SK-N-SH treated with all-trans-retinoic acid at 6 μM for 48 hours (cell line): ENCODE results near the gene EPHA1.
A peak's percentile ranks its signal among the peaks of the same experiment; 100 is the strongest.

Experiments used
- ATAC-seq: fragments of 200-7000 bp; cut with Tn5 transposase; 3 replicates; pipeline ENCODE4 v1.9.1; 2020; ENCODE audit warnings: mild to moderate bottlenecking, moderate library complexity
- ARNTL ChIP-seq: fragments of 450-650 bp; formaldehyde crosslinking; IDR thresholded peaks from 2 replicates; pipeline ENCODE4 v1.5.0; 2020; ENCODE audit warnings: low read depth, mild to moderate bottlenecking, moderate library complexity, borderline replicate concordance
- BACH2 ChIP-seq: fragments of 250-450 bp; sonication (Bioruptor Pico); IDR thresholded peaks from 2 replicates; pipeline ENCODE4 v1.9.0; 2021; ENCODE audit warnings: mild to moderate bottlenecking, borderline replicate concordance
- CSDC2 ChIP-seq: fragments of 250-450 bp; sonication (Bioruptor Pico); IDR thresholded peaks from 2 replicates; pipeline ENCODE4 v1.5.0; 2020; ENCODE audit warnings: mild to moderate bottlenecking, moderate library complexity
- ESRRG ChIP-seq: fragments of 250-450 bp; sonication (Bioruptor Pico); IDR thresholded peaks from 2 replicates; pipeline ENCODE4 v1.6.1; 2021; ENCODE audit warnings: mild to moderate bottlenecking
- GLIS3 ChIP-seq: fragments of 250-450 bp; sonication (Bioruptor Pico); IDR thresholded peaks from 2 replicates; pipeline ENCODE4 v1.5.0; 2020; ENCODE audit warnings: mild to moderate bottlenecking, moderate library complexity
- ISL1 ChIP-seq: fragments of 250-450 bp; sonication (Bioruptor Pico); IDR thresholded peaks from 2 replicates; pipeline ENCODE4 v2.1.2; 2022; ENCODE audit warnings: mild to moderate bottlenecking, moderate library complexity
- OSR1 ChIP-seq: fragments of 250-450 bp; sonication (Bioruptor Pico); IDR thresholded peaks from 2 replicates; pipeline ENCODE4 v1.8.0; 2022; ENCODE audit warnings: moderate library complexity, mild to moderate bottlenecking, inconsistent platforms
- PPARA ChIP-seq: fragments of 250-450 bp; sonication (Bioruptor Pico); IDR thresholded peaks from 2 replicates; pipeline ENCODE4 v1.5.0; 2020; ENCODE audit warnings: mild to moderate bottlenecking, borderline replicate concordance
- SNAI2 ChIP-seq: fragments of 250-450 bp; sonication (Bioruptor Pico); IDR thresholded peaks from 2 replicates; pipeline ENCODE4 v1.5.0; 2020; ENCODE audit warnings: mild to moderate bottlenecking, moderate library complexity
- TOX ChIP-seq: fragments of 250-450 bp; sonication (Bioruptor Pico); IDR thresholded peaks from 2 replicates; pipeline ENCODE4 v1.8.0; 2021; ENCODE audit warnings: mild to moderate bottlenecking, moderate library complexity, borderline replicate concordance
- ZC3H10 ChIP-seq: fragments of 250-450 bp; sonication (Bioruptor Pico); IDR thresholded peaks from 2 replicates; pipeline ENCODE4 v1.5.1; 2021; ENCODE audit warnings: mild to moderate bottlenecking, moderate library complexity
- ZFP30 ChIP-seq: fragments of 450-650 bp; formaldehyde crosslinking; IDR thresholded peaks from 2 replicates; pipeline ENCODE4 v1.5.0; 2022; ENCODE audit warnings: mild to moderate bottlenecking, moderate library complexity
- ZNF70 ChIP-seq: fragments of 450-650 bp; formaldehyde crosslinking; IDR thresholded peaks from 2 replicates; pipeline ENCODE4 v1.5.0; 2020; ENCODE audit warnings: mild to moderate bottlenecking, moderate library complexity
- TF ChIP-seq, protein P1 (sequence below): fragments of 250-450 bp; sonication (Bioruptor Pico); IDR thresholded peaks from 2 replicates; pipeline ENCODE4 v1.5.0; 2020; ENCODE audit warnings: mild to moderate bottlenecking, moderate library complexity
- TF ChIP-seq, protein P2 (sequence below): fragments of 250-450 bp; sonication (Bioruptor Pico); IDR thresholded peaks from 2 replicates; pipeline ENCODE4 v1.5.1; 2020; ENCODE audit warnings: low read depth, mild to moderate bottlenecking, moderate library complexity
- TF ChIP-seq, protein P3 (sequence below): fragments of 250-450 bp; sonication (Bioruptor Pico); IDR thresholded peaks from 2 replicates; pipeline ENCODE4 v1.8.0; 2021; ENCODE audit warnings: low read depth, mild to moderate bottlenecking, moderate library complexity, borderline replicate concordance

The EPHA1 gene

DNA sequence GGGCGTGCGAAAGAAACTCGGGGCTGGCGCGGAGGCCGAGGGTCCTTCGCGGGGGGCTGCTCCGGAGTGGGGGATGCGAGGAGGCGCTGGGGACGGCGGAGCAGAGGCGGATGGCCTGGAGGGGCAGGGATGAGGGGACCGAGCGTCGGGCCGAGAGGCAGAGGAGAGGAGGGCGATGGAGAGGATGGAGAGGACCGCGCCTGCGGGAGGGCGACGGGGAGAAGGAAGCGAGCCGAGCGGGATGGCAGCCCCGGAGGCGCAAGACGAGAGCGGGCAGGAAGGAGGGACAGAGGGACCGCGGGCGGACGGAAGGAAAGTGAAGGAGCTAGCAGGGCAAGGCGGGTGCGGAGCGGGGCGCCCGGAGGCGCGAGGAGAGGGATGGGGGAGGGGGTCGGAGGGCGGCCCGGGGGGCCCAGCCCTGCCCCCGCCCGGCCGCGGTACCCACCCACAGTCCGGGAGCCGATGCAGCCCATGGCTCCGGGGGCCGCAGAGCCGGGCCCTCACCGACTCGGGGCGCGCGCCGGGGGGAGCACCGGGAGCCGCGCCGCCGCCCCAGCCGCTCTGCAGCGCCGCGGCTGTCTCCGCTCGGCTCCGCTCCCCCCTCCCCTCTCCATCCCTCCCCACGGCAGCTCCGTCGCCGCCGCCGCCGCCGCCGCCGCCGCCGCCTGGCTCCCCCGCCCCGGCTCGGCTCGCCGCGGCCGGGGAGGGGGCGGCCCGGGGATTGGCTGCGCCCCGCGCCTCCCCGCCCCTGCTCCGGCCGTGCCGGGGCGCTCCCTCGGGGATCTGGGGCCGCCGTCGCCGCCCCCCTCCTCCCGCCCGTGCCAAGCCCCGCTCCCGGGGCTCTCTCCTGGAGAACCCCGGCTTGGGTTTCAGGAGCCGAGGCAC lies 46.3 kb downstream of the EPHA1 start, which contains the start of gene FAM131B:
Gene FAM131B, minus strand, starts transcription at position 583 of the 885 bp plus-strand sequence. Its CDS starts 110 bp downstream, at position 473.
- TF ChIP-seq PPARA: no peak
- 0 out of 2 replicates have a peak, but pooled peaks have one; percentile 21 for TF ChIP-seq SNAI2 (CRISPR knock-in tag)
- no peak for TF ChIP-seq TOX (CRISPR knock-in tag)
- TF ChIP-seq, protein P1, sequence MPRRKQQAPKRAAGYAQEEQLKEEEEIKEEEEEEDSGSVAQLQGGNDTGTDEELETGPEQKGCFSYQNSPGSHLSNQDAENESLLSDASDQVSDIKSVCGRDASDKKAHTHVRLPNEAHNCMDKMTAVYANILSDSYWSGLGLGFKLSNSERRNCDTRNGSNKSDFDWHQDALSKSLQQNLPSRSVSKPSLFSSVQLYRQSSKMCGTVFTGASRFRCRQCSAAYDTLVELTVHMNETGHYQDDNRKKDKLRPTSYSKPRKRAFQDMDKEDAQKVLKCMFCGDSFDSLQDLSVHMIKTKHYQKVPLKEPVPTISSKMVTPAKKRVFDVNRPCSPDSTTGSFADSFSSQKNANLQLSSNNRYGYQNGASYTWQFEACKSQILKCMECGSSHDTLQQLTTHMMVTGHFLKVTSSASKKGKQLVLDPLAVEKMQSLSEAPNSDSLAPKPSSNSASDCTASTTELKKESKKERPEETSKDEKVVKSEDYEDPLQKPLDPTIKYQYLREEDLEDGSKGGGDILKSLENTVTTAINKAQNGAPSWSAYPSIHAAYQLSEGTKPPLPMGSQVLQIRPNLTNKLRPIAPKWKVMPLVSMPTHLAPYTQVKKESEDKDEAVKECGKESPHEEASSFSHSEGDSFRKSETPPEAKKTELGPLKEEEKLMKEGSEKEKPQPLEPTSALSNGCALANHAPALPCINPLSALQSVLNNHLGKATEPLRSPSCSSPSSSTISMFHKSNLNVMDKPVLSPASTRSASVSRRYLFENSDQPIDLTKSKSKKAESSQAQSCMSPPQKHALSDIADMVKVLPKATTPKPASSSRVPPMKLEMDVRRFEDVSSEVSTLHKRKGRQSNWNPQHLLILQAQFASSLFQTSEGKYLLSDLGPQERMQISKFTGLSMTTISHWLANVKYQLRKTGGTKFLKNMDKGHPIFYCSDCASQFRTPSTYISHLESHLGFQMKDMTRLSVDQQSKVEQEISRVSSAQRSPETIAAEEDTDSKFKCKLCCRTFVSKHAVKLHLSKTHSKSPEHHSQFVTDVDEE (CRISPR knock-in tag): no peak
- peak; percentile 68 for ATAC-seq

DNA sequence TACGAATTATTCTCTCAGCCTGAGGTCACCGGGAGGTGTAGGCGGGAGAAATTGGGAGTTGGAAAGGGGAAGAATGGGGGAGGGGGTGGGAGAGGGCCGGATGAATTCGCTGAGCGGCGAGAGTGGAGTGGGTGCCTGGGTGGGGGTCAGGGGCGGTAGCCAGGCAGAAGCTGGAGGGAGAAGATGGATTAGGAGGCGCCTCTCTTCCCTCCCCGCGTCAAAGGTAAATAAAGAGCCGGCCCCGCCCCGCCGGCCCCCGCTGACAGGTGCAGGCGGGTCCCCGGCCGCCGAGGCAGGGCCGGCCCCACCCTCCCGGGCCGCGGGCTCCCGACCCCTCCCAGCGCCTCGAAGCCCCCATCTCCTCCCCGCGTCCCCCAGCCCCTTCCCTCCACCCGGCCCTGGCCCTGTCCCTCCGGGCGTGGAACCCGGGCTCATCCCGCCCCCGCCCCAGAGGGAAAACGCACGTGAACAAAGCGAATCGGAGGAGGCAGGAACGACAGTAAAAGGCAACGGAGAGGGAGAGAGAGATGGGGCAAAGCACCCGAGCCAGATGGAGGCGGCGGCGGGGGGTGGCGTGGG lies 47.0 kb downstream of the EPHA1 start:
- peak; percentile 54 for ATAC-seq

DNA sequence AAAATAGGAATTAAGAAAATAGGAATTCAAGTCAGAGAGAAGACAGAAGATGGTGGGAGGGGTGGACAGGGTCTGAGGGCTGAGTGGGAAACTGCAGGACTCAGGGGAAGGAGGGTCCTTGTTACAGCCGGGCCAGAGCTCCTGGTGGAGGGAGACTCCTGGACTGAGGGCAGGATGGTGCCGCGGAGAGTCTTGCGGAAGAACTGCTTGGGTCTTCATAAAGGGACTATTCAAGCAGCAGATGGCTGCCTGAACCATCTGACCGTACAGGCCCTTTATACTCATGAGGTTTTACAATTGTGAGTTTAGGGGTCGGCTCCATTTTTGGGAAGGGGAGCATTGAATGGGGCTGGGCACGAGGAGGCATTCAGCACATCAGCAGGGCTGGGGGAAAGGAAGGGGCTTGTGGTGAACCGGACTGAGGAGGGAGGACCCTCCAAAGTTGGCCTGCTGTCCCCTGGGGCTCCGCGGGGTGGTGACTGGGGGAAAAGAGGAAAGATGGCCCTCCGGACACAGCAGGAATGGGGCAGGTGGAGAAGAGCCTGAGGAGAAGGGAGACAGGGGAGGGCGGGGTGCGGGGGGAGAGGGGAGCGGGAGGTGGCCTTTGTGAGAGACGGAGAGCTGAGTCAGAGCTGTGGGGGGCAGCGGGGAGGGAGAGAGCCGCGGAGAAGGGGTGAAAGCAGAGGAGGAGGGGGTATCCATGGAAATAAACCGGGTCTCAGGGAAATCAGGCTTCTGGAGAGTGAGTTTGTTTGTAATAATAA lies 47.7 kb downstream of the EPHA1 start:
- TF ChIP-seq PPARA (no peak), ARNTL (CRISPR knock-in tag) (no peak), ZNF70 (CRISPR knock-in tag) (no peak), ISL1 (CRISPR knock-in tag) (no peak)
- TF ChIP-seq, protein P2, sequence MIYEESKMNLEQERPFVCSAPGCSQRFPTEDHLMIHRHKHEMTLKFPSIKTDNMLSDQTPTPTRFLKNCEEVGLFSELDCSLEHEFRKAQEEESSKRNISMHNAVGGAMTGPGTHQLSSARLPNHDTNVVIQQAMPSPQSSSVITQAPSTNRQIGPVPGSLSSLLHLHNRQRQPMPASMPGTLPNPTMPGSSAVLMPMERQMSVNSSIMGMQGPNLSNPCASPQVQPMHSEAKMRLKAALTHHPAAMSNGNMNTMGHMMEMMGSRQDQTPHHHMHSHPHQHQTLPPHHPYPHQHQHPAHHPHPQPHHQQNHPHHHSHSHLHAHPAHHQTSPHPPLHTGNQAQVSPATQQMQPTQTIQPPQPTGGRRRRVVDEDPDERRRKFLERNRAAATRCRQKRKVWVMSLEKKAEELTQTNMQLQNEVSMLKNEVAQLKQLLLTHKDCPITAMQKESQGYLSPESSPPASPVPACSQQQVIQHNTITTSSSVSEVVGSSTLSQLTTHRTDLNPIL (CRISPR knock-in tag): no peak
- TF ChIP-seq, all 23 proteins: peak for 0
- peak; percentile 11; the same call in 2 of the 3 replicates for ATAC-seq

More for the DNA sequence above, 47.0 kb downstream of the EPHA1 start:
- TF ChIP-seq SNAI2 (CRISPR knock-in tag) (no peak), ZFP30 (CRISPR knock-in tag) (no peak), CSDC2 (CRISPR knock-in tag) (no peak), BACH2 (CRISPR knock-in tag) (no peak), ZC3H10 (CRISPR knock-in tag) (no peak), ESRRG (CRISPR knock-in tag) (no peak), PPARA (no peak), OSR1 (CRISPR knock-in tag) (no peak), ZNF70 (CRISPR knock-in tag) (no peak)
- TF ChIP-seq, protein P2 (CRISPR knock-in tag): no peak
- TF ChIP-seq, protein P3, sequence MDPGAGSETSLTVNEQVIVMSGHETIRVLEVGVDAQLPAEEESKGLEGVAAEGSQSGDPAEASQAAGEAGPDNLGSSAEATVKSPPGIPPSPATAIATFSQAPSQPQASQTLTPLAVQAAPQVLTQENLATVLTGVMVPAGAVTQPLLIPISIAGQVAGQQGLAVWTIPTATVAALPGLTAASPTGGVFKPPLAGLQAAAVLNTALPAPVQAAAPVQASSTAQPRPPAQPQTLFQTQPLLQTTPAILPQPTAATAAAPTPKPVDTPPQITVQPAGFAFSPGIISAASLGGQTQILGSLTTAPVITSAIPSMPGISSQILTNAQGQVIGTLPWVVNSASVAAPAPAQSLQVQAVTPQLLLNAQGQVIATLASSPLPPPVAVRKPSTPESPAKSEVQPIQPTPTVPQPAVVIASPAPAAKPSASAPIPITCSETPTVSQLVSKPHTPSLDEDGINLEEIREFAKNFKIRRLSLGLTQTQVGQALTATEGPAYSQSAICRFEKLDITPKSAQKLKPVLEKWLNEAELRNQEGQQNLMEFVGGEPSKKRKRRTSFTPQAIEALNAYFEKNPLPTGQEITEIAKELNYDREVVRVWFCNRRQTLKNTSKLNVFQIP (CRISPR knock-in tag): no peak

DNA sequence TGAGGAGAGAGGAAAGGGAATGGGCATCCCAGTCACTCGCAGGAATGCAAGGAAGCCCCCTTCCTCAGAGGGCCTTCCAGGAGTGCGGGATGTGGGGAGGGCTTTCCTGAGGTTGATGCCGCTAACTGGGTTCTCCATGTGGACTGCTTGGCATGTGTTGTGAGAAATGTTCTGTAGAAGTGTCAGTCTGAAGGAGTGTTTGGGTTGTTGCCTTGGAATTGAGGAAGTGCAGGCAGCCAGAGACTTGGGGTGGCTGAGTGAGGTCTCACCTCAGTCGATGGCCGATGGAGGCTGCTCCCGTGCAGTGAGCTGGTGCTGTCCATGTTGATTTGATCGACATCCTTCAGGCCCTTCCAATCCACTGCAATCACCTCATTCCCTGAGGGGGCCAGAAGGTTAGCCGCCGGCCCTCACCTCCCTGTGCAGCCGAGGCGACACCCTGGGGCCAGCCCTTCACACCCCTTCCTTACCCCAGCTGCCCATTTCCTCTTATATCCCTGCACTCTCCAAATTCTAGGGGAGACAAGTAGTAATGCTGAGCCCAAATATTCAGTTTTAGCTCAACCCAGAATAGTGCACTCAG lies 48.8 kb downstream of the EPHA1 start:
- ATAC-seq: no peak
- no peak for TF ChIP-seq GLIS3 (CRISPR knock-in tag)
- TF ChIP-seq, protein P1 (CRISPR knock-in tag): no peak
- TF ChIP-seq ZNF70 (CRISPR knock-in tag): no peak
